A673 (cell line): Measurements from ENCODE around the gene TSPAN11. TPM values are rescaled to one million over a fixed set of nuclear protein-coding genes. Genes with fewer than 3 reads are reported as not detected.

Experiments used
- BruUV-seq: library from RNA; stranded (reverse); fragments of 400-500 nt; replicated peaks from 2 replicates; lab custom pipeline; 2021; lab: Mats Ljungman, UMichigan
- CTCF ChIA-PET: fragments of 300-600 bp; sonication (Branson Sonifier 250); formaldehyde crosslinking; loops from one replicate; lab custom pipeline; 2022; ENCODE audit warnings: antibody characterized with exemption; lab: Charles Lee
- POLR2A ChIA-PET: fragments of 300-600 bp; sonication (Branson Sonifier 250); formaldehyde crosslinking; loops from one replicate; lab custom pipeline; 2022; ENCODE audit warnings: antibody characterized with exemption; ENCODE audit not compliant: low non-redundant PET; lab: Charles Lee
- DNase-seq: peaks from one replicate; pipeline ENCODE4 v3.0.0-alpha.2; 2015; ENCODE audit warnings: low spot score
- H3K27ac ChIP-seq: fragments of 200-600 bp; sonication (generic); 2 replicates; pipeline ENCODE4 v1.5.1; 2016; ENCODE audit warnings: mixed run types, low read depth, mild to moderate bottlenecking, mixed read lengths, antibody characterized with exemption, low read length; ENCODE audit not compliant: poor library complexity, severe bottlenecking
- H3K27me3 ChIP-seq: fragments of 200-600 bp; sonication (generic); replicated peaks from 2 replicates; pipeline ENCODE4 v1.6.1; 2017; ENCODE audit warnings: mixed run types, low read depth, mild to moderate bottlenecking, mixed read lengths, antibody characterized with exemption, low read length; ENCODE audit not compliant: insufficient read depth, poor library complexity
- H3K36me3 ChIP-seq: fragments of 200-600 bp; sonication (generic); 2 replicates; pipeline ENCODE4 v1.6.1; 2016; ENCODE audit warnings: mixed run types, mild to moderate bottlenecking, mixed read lengths, antibody characterized with exemption, low read length; ENCODE audit not compliant: insufficient read depth, poor library complexity, severe bottlenecking
- H3K4me1 ChIP-seq: fragments of 200-600 bp; sonication (generic); 2 replicates; pipeline ENCODE4 v1.6.1; 2017; ENCODE audit warnings: mixed run types, mild to moderate bottlenecking, mixed read lengths, antibody characterized with exemption, low read length; ENCODE audit not compliant: insufficient read depth, poor library complexity, severe bottlenecking
- H3K4me3 ChIP-seq: fragments of 200-600 bp; sonication (generic); 2 replicates; pipeline ENCODE4 v1.5.1; 2016; ENCODE audit warnings: low read depth, mixed run types, mild to moderate bottlenecking, mixed read lengths, low read length; ENCODE audit not compliant: poor library complexity, severe bottlenecking
- H3K9me3 ChIP-seq: fragments of 200-600 bp; sonication (generic); 2 replicates; pipeline ENCODE4 v1.6.1; 2016; ENCODE audit warnings: mixed run types, low read depth, mild to moderate bottlenecking, mixed read lengths, antibody characterized with exemption, low read length; ENCODE audit not compliant: poor library complexity, severe bottlenecking
- CTCF ChIP-seq: fragments of 300-800, 200-600 bp; sonication (generic); conservative IDR thresholded peaks from 2 replicates; pipeline ENCODE4 v1.5.1; 2017; ENCODE audit warnings: low read depth, mild to moderate bottlenecking, antibody characterized with exemption, low read length, moderate library complexity, mixed read lengths
- EZH2 ChIP-seq: fragments of 200-600 bp; sonication (generic); IDR thresholded peaks from 2 replicates; pipeline ENCODE4 v1.6.1; 2017; ENCODE audit warnings: borderline replicate concordance, low read depth, mild to moderate bottlenecking, mixed read lengths, antibody characterized with exemption, low read length; ENCODE audit not compliant: poor library complexity, severe bottlenecking
- intact Hi-C: fragments of 100-400 bp; cut with micrococcal nuclease; formaldehyde crosslinking; loops from one replicate; pipeline ENCODE4 v1.10.0; 2022; ENCODE audit not compliant: unreplicated experiment
- total RNA-seq: library from RNA; stranded (reverse); gene quantifications from 2 replicates; pipeline ENCODE4 v1.2.3, GENCODE V29; 2021

TSPAN11 gene
- total RNA-seq, 1 experiment from 2014 or later, result 20.9 TPM

GRCh38 chr12:30932881-30933280, 6.3 kb downstream of the TSPAN11 start:
- Histone ChIP-seq H3K36me3 (no peaks in the 10 kb centered on the region), H3K4me1 (peaks cover 3% of the 10 kb centered on the region), H3K27me3 (no peaks in the 10 kb centered on the region), H3K4me3 (no peak overlapping the region), H3K27ac (no peak overlapping the region), H3K9me3 (no peaks in the 10 kb centered on the region)
- no peak for TF ChIP-seq EZH2
- TF ChIP-seq CTCF, result no peak
- intact Hi-C loops, result no loop called here
- DNase-seq, result no peak
- CTCF ChIA-PET, result no interaction called here
- POLR2A ChIA-PET, result no interaction called here
- BruUV-seq, result no TSS peak

GRCh38 chr12:30934811-30935210, 8.3 kb downstream of the TSPAN11 start:
- no TSS peak for BruUV-seq
- Histone ChIP-seq H3K4me1 (peaks cover 3% of the 10 kb centered on the region), H3K27ac (no peak overlapping the region), H3K9me3 (no peaks in the 10 kb centered on the region), H3K4me3 (no peak overlapping the region), H3K36me3 (no peaks in the 10 kb centered on the region), H3K27me3 (no peaks in the 10 kb centered on the region)
- intact Hi-C loops, result no loop called here
- DNase-seq, result no peak
- TF ChIP-seq CTCF, result no peak
- TF ChIP-seq EZH2, result no peak
- CTCF ChIA-PET, result no interaction called here
- POLR2A ChIA-PET, result no interaction called here

GRCh38 chr12:30936036-30936435, 9.5 kb downstream of the TSPAN11 start:
- CTCF ChIA-PET, result interaction anchor here (0.6 to 1.2 kb wide), 2 partner anchors 53 to 84 kb away, joined by 3 to 4 read pairs; no protein-coding TSS in a partner anchor
- Histone ChIP-seq H3K27ac (no peak overlapping the region), H3K27me3 (no peaks in the 10 kb centered on the region), H3K4me1 (peaks cover 3% of the 10 kb centered on the region), H3K36me3 (no peaks in the 10 kb centered on the region), H3K4me3 (no peak overlapping the region), H3K9me3 (no peaks in the 10 kb centered on the region)
- POLR2A ChIA-PET, result no interaction called here
- TF ChIP-seq EZH2, result no peak
- peak; percentile 45 for TF ChIP-seq CTCF
- peak; percentile 47 for DNase-seq
- intact Hi-C loops, result no loop called here
- no TSS peak for BruUV-seq
